ENCODE data around the gene TUBB3.

DNA sequence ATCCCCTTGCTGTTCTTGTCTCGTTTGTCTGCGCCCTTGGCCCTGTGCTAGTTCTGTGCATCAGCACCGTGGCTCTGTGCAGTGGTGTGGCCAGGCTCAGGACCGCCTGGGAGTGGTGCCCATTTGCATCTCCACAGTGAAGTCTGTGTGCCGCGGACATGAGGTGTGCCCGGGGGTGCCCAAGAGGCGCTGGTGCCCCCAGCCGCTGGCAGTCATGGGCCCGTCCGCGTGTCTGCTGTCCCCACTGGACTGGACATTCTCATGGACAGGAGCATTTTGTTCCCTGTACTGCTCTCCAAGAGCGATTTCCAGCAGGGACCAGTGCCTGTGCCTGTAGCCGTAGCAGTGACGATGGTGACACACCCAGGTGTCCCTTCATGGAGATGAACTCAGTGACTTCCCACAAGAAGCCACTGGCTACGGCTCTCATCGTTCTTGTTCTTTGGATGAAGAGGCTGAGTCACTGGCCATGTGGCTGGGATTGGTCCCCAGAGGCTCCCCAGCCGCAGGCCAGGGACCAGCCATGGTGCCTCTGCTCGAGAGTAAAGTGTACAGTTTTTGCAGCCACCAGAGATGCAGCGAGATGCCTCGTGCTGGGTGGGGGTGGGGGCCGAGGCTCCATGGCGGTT lies 17.5 kb upstream of the TUBB3 start:
- TF ChIP-seq, protein P1, sequence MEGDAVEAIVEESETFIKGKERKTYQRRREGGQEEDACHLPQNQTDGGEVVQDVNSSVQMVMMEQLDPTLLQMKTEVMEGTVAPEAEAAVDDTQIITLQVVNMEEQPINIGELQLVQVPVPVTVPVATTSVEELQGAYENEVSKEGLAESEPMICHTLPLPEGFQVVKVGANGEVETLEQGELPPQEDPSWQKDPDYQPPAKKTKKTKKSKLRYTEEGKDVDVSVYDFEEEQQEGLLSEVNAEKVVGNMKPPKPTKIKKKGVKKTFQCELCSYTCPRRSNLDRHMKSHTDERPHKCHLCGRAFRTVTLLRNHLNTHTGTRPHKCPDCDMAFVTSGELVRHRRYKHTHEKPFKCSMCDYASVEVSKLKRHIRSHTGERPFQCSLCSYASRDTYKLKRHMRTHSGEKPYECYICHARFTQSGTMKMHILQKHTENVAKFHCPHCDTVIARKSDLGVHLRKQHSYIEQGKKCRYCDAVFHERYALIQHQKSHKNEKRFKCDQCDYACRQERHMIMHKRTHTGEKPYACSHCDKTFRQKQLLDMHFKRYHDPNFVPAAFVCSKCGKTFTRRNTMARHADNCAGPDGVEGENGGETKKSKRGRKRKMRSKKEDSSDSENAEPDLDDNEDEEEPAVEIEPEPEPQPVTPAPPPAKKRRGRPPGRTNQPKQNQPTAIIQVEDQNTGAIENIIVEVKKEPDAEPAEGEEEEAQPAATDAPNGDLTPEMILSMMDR (conservative IDR thresholded peaks at IDR 0.05; ENCODE audit: low read depth, low read length), result no peak
- TF ChIP-seq EZH2 (IDR thresholded peaks at IDR 0.05; ENCODE audit: low read length, unreplicated experiment) (no peak), EZH2phosphoT487 (IDR thresholded peaks at IDR 0.05; ENCODE audit: borderline replicate concordance, low read length) (no peak)
